Measurements from ENCODE around the gene GMPPA.

Gene GMPPA

GRCh38 chr2:219540784-219541504, 42.3 kb downstream of the GMPPA start:
- DNase-seq: no peak

DNA sequence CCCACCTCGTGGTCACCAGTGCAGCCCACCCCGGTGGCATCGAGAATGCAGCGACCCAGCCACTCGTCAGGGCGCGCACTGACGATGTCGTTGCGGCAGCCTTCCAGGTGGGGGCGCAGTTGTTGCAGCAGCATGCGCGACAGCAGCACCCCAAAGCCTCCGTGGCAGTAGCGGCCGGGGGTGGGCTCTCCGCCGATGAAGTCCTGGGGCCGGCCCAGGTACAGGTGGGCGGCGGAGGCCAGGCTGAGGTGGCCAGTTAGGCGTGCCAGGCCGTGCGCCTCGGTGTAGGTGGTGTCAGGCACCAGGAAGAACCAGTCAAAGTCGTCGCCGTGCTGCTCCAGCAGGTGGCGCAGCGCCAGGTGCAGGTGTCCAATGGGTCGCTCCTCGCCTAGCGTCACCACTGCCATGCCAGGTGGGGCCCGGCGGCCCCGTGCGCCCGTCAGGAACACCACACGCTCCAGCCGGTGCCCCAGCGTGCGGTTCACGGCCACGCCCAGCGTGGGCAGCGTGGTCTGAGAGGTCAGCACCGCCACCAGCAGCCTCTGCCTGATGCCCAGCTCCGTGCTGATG, 43.0 kb downstream of the GMPPA start:
- peak; percentile 85 to 92 for DNase-seq

DNA sequence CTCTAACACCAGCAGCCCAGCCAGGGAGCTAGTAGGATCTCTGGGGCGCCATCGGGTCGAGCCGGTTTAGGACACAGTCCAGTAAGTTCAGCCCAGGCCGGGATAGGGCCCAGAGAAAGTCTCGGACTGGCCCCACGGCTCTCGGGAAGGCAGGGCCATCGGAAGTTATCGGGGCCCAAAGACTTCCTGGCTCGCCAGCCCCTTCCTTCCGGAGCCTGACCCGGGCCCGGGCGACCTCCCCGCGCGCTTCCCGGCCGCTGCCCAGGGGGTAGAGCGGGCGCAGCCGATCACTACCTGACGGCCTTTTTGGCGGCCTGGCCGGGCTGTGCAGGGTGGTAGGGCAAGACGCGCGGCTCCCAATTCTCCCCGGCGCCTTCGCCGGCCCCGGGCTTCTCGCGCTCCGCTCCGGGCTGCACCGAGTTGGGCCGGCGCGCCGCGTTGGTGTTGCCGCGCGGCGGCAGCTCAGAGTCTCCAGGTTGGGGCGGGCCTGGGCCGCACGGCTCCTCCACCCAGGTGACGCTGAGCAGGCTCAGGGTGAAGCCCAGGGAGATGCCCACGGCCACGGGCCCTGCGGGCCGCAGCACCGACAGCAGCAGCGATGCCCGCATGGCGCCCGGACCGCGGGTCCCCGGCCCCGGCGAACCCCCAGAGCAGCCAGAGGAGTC, 44.4 kb downstream of the GMPPA start:
- DNase-seq: no peak

- DNase-seq: peak; percentile 95 to 96
Observed at GRCh38 chr2:219543596-219544358, 45.1 kb downstream of the GMPPA start, which contains the start of the genes CHPF and TMEM198. Gene CHPF, minus strand, starts transcription at chr2:219543809. Its CDS starts 271 bp downstream, at chr2:219543538. Gene TMEM198, plus strand, starts transcription at chr2:219544028. Its CDS starts 700 bp downstream, at chr2:219544728.

- no peak for DNase-seq
Observed at GRCh38 chr2:219544567-219544966, 45.9 kb downstream of the GMPPA start.

GRCh38 chr2:219545295-219545942, 46.7 kb downstream of the GMPPA start:
- DNase-seq: no peak

DNA sequence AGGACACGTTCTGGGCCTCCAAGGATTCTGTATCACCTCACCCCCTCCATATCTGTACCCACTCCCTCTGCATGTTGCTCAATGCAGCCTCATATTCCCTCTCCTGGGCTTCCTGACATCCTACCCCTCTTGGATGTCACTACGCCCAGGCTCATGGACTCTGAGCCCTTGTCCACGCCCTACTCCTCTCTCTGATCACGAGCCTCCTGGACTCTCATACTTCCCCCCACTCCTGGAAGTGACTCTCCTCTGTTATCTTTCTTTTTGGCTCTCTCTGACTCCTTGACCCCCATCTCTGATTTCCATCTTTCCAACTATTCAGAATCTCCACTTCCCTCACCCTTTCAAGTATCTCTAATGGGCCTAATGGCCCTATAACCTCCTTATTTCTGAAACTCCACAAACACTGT, 47.3 kb downstream of the GMPPA start:
- DNase-seq: no peak

GRCh38 chr2:219547621-219548020, 48.9 kb downstream of the GMPPA start:
- no peak for DNase-seq

DNA sequence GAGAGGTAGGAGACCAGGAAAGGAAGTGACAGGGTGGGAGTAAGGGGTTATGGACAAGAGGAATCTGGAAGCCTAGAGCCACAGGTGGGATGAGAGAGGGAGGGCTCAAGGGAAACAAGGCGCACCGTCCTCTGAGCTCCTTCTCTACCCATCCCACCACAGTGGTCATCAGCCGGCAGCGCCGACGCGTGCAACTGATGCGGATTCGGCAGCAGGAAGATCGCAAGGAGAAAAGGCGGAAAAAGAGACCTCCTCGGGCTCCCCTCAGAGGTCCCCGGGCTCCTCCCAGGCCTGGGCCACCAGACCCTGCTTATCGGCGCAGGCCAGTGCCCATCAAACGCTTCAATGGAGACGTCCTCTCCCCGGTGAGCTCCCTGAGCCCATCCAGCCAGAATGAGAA, 50.3 kb downstream of the GMPPA start:
- no peak for DNase-seq

DNA sequence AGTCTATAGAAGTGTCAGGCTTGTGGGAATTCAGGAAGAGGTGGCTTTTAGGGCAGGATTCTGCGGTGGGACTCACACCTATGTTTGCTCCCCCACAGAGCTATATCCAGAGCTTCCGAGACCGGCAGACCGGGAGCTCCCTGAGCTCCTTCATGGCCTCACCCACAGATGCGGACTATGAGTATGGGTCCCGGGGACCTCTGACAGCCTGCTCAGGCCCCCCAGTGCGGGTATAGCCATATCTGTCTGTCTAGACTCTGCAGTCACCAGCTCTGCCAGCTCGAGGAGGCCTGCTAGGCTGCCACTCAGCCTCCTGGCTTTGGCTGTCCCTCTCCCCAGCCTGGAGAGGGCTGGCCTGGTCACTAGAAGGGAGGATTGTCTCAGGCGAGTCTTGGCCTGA, 50.9 kb downstream of the GMPPA start:
- DNase-seq: no peak

GRCh38 chr2:219551441-219552381, 53.0 kb downstream of the GMPPA start:
- DNase-seq: peak in 1 of 2 donors; percentile 12

GRCh38 chr2:219552382-219553167, 53.9 kb downstream of the GMPPA start:
- peak; percentile 74 to 82 for DNase-seq

DNA sequence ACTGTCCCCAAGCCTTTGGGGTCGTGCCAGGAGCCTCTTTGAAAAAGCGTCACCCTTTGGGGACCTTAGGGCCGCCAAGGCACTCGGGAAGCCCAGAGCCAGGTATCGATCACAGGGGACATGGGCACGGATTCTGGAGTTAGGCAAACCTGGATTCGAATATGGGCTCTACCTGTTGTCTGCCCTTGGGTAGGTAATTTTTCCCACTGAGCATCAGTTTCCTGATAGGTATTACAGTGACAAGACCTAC, 54.4 kb downstream of the GMPPA start:
- DNase-seq: no peak

DNA sequence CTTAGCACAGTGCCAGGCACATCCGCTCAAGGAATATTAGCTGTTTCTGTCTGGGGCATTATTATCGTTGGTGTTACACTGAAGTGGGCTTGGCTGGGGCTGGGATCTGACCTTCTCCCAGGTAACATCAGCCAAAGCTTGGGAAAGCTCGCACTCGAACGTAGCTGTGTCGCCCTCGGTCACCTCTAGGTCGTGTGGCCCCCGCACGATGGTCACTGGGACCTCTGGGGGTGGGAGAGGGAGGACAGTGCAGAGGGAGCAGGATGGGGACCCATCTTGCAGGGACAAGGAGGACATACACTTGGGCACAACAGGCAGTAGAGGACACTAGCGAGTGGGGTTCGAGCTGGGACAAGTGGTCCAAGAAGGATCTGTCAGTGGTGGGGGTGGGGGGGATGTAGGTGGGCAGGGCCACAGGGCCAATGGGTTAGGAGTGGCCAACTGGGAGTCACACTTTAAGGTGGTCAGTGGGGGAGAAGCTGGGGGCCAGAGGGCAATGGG, 54.8 kb downstream of the GMPPA start:
- no peak for DNase-seq

- DNase-seq: no peak
Observed at GRCh38 chr2:219554350-219554749, 55.7 kb downstream of the GMPPA start.

DNA sequence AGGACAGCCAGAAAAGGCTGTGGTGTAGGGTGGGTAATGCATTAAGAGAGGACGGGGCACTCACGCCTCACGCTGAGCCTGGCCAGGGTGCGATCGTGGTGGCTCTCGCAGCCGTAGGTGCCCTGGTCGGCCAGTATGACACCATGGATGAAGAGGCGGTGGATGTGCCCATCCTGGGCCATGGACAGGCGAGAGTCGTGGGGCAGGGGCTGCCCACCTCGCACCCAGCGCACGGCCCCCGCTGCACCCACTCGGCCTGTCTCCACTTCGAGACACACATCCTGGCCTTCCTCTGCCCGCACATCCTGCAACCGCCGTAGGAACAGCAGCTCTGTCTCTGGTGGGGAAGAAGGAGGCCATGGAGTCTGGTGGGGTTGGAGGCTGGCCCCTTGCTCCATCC, 57.3 kb downstream of the GMPPA start:
- no peak for DNase-seq

DNA sequence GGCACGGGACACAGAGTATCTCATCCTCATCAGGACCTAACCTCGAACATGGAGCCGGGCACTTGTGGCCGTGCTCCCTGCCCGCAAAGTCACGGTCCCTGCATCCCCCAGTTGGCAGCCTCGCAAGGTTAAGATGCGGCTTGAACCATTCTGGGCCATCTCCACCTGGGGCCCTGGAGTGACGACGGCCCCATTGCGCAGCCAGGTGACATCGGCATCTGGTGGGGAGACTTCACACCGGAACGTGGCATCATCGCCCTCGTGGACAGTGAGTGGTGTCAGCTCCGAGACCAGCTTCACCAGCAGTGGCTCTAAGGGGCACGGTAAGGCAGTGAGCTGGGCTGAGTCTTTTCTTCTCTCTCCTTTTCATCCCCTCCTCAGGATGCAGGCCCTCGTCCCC, 57.7 kb downstream of the GMPPA start:
- no peak for DNase-seq
